Activated naive CD8-positive, alpha-beta T cell treated with anti-CD3 and anti-CD28 coated beads for 36 hours (primary cell): ENCODE results near the gene DIP2A. TPM values are rescaled to one million over a fixed set of nuclear protein-coding genes. Genes with fewer than 3 reads are reported as not detected.
"Not testable (repeated sequence)": the region's sequence is repeated elsewhere in the genome, so short reads cannot be mapped to it uniquely, and the experiment has no call there.

Experiments
- DNase-seq: peaks from one replicate; pipeline ENCODE4 v3.0.0; 2021
- H3K27ac Mint-ChIP-seq: one replicate; pipeline ENCODE4 v1.8.0; 2022; ENCODE audit warnings: mild to moderate bottlenecking, moderate library complexity, mixed read lengths
- H3K27me3 Mint-ChIP-seq: one replicate; pipeline ENCODE4 v1.8.0; 2022; ENCODE audit warnings: mild to moderate bottlenecking, mixed read lengths
- H3K36me3 Mint-ChIP-seq: one replicate; pipeline ENCODE4 v1.8.0; 2021; ENCODE audit warnings: mild to moderate bottlenecking, mixed read lengths
- H3K4me1 Mint-ChIP-seq: one replicate; pipeline ENCODE4 v1.8.0; 2021; ENCODE audit warnings: mixed read lengths
- H3K4me3 Mint-ChIP-seq: one replicate; pipeline ENCODE4 v1.8.0; 2022; ENCODE audit warnings: mild to moderate bottlenecking, moderate library complexity, mixed read lengths
- H3K9me3 Mint-ChIP-seq: one replicate; pipeline ENCODE4 v1.8.0; 2022; ENCODE audit warnings: mixed read lengths
- total RNA-seq, 2 experiments: library from RNA; stranded (reverse); gene quantifications; one replicate each; pipeline ENCODE4 v1.2.3, GENCODE V29; 2021

Gene DIP2A
- total RNA-seq, 2 experiments from 2014 or later: 19.0 to 21.2 TPM

DNA sequence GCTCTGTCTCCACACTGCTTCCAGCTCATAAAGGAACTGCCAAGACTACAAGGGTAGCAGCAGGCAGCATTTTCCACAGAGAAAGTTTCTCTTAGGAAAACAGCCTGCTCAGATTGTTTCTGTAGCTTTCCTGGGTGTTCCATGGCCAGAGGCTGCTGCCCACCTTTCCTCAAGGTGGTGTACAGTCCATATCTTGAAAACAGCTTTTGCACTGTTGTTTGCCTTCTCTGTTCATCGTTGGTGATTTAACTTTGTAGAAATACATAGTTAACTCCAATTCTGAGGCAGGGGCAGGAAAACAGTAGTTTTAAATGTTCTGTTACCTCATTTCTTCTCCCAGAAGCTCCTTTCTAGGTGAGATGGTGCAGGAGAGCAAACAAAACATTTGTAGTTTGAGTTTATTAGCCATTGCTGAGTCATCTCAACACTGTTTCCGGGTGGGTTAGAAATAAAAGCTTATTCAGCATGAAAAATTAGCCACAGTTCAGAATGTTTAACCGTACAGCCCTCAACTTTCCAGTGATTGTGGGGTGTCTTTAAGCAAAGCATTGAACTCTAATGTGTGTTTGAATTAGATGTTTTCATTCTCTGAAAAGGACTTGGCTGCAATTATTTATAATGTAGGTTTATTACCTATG is 41.7 kb downstream of the DIP2A start:
- H3K4me1 Mint-ChIP-seq: peaks cover 26% of the 10 kb centered on the region
- no peaks in the 10 kb centered on the region for H3K27me3 Mint-ChIP-seq
- H3K9me3 Mint-ChIP-seq: no peaks in the 10 kb centered on the region
- DNase-seq: no peak
- H3K4me3 Mint-ChIP-seq: no peak overlapping the region
- H3K36me3 Mint-ChIP-seq: peaks cover 3% of the 10 kb centered on the region
- peak overlapping the region; percentile 46 for H3K27ac Mint-ChIP-seq

DNA sequence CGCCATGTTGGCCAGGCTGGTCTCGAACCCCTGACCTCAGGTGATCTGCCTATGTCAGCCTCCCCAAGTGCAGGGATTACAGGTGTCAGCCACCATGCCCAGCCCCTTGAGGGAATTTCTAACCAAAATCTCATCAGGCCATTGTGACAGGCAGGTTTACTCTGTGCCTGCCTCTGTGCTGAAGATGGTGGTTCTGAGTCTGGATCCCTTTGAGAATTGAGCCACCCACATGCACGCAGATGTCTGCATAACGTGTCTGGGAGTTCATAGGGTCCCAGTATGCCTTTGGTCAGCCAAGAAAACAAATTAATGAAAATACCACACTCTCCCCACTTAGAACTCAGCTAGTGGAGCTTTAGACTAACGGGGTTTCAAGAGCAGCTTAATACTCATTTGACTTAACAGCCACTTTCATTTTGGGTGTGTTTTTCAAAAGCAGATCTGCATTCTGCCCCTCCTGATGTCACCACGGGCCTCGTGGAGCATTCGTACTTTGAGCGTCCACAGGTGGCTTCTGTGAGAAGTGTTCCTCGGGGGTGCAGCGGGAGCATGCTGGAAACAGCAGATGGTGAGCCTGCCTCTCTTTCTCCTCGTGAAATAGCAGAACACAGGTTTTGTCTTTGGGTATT is 45.3 kb downstream of the DIP2A start:
- Mint-ChIP-seq H3K4me1 (peaks cover 30% of the 10 kb centered on the region), H3K4me3 (no peak overlapping the region), H3K9me3 (no peaks in the 10 kb centered on the region), H3K36me3 (peaks cover 8% of the 10 kb centered on the region), H3K27me3 (no peaks in the 10 kb centered on the region), H3K27ac (no peak overlapping the region)
- DNase-seq: no peak

DNA sequence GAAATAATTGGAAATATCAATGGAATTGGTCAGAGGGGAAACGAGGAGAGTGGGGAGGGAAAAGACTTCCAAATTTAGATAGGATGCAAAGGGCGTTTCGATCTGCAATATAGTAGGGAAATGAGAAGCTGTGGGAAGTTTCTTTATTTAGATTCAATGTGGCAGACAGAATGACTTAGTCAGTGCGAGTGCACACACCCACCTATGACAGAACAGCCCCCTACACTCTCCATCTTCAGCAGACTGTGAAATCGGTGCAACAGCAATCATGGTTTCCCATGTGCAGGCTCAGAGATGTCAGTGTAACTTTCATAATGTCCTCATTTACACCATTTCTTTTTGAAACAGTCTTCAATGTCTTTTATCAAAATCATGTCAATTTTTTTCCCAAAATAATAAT is 46.0 kb downstream of the DIP2A start:
- Mint-ChIP-seq H3K27me3 (no peaks in the 10 kb centered on the region), H3K4me3 (no peak overlapping the region), H3K27ac (no peak overlapping the region), H3K9me3 (no peaks in the 10 kb centered on the region), H3K36me3 (peaks cover 8% of the 10 kb centered on the region), H3K4me1 (peaks cover 27% of the 10 kb centered on the region)
- no peak for DNase-seq

DNA sequence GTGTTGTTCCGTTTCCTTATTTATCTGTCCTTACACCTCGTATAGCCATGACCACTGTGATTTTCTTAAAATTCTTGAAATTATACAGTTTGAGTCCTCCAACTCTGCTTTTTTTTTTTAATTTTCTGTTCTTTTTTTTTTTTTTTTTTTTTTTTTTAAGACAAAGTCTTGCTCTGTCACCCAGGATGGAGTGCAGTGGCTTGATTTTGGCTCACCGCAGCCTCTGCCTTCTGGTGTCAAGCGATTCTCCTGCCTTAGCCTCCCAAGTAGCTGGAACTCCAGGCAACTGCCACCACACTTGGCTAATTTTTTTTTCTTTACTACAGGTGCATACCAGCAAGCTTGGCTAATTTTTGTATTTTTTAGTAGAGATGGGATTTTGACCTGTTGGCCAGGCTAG is 48.9 kb downstream of the DIP2A start:
- Mint-ChIP-seq H3K4me3 (no peak overlapping the region), H3K27ac (no peak overlapping the region), H3K36me3 (peaks cover 14% of the 10 kb centered on the region), H3K4me1 (peaks cover 14% of the 10 kb centered on the region), H3K9me3 (no peaks in the 10 kb centered on the region), H3K27me3 (no peaks in the 10 kb centered on the region)
- no peak for DNase-seq

DNA sequence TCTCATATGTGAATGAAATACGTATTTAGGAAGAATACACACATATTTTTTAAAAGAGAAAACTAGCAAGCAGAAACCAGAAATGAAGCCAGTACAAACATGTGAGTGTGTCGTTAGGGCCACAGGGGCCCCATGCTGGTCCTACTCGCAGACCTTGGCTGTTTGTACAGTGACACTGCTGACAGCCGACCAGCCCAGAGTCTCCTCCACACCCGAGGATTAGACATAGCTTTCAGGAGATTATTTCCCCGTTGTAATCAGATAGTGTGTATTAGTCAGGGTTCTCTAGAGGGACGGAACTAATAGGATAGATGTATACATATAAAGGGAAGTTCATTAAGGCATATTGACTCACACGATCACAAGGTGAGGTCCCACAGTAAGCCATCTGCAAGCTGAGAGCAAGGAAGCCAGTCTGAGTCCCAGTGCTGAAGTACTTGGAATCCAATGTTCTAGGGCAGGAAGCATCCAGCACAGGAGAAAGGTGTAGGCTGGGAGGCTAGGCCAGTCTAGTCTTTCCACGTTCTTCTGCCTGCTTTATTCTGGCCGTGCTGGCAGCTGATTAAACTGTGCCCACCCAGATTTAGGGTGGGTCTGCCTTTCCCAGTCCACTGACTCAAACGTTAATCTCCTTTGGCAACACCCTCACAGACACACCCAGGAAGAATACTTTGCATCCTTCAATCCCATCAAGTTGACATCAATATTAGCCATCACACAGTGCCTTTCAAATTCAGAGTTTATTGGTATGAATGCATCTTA is 51.2 kb downstream of the DIP2A start:
- peaks cover 18% of the 10 kb centered on the region for H3K36me3 Mint-ChIP-seq
- H3K27ac Mint-ChIP-seq: peak overlapping the region; percentile 29
- no peaks in the 10 kb centered on the region for H3K9me3 Mint-ChIP-seq
- no peaks in the 10 kb centered on the region for H3K27me3 Mint-ChIP-seq
- H3K4me1 Mint-ChIP-seq: peaks cover 9% of the 10 kb centered on the region
- no peak overlapping the region for H3K4me3 Mint-ChIP-seq
- no peak for DNase-seq

DNA sequence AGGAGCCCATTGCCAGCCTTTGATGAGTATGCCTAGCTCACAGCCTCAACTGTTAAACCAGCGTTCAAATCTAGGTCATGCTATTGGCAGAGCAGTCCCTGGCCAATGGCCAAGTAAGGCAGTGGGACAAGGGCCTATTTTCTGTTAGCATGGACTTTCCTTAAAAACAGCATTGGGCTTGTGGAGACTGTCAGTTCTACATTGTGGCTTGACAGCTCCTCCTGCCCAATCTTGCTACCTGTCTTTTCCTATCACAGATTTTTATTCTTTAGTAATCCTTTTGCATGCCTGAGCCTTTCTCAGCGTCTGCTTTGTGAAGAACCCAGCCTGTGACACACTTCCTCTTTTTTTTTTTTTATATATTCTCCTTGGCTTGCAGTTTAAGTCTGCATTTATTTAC is 56.4 kb downstream of the DIP2A start:
- peaks cover 29% of the 10 kb centered on the region for H3K36me3 Mint-ChIP-seq
- peaks cover 11% of the 10 kb centered on the region for H3K4me1 Mint-ChIP-seq
- H3K9me3 Mint-ChIP-seq: peaks cover 3% of the 10 kb centered on the region
- DNase-seq: no peak
- H3K4me3 Mint-ChIP-seq: no peak overlapping the region
- no peaks in the 10 kb centered on the region for H3K27me3 Mint-ChIP-seq
- H3K27ac Mint-ChIP-seq: no peak overlapping the region

GRCh38 chr21:46516068-46516467 is 57.4 kb downstream of the DIP2A start:
- Mint-ChIP-seq H3K27ac (no peak overlapping the region), H3K36me3 (peaks cover 27% of the 10 kb centered on the region), H3K9me3 (peaks cover 3% of the 10 kb centered on the region), H3K4me3 (no peak overlapping the region), H3K27me3 (no peaks in the 10 kb centered on the region), H3K4me1 (peaks cover 11% of the 10 kb centered on the region)
- DNase-seq: no peak

- Mint-ChIP-seq H3K4me1 (peaks cover 11% of the 10 kb centered on the region), H3K27me3 (no peaks in the 10 kb centered on the region), H3K27ac (no peak overlapping the region), H3K4me3 (no peak overlapping the region), H3K36me3 (peaks cover 27% of the 10 kb centered on the region), H3K9me3 (peaks cover 3% of the 10 kb centered on the region)
- no peak for DNase-seq
These were observed 58.7 kb downstream of the DIP2A start for GRCh38 chr21:46517361-46517760.

- no peak overlapping the region for H3K4me3 Mint-ChIP-seq
- H3K36me3 Mint-ChIP-seq: peaks cover 23% of the 10 kb centered on the region
- no peak for DNase-seq
- H3K27ac Mint-ChIP-seq: no peak overlapping the region
- peaks cover 3% of the 10 kb centered on the region for H3K9me3 Mint-ChIP-seq
- no peaks in the 10 kb centered on the region for H3K27me3 Mint-ChIP-seq
- peaks cover 11% of the 10 kb centered on the region for H3K4me1 Mint-ChIP-seq
These were observed 60.4 kb downstream of the DIP2A start for GRCh38 chr21:46518983-46519583.

- H3K27ac Mint-ChIP-seq, H3K9me3 Mint-ChIP-seq, H3K27me3 Mint-ChIP-seq, H3K4me3 Mint-ChIP-seq, DNase-seq: not testable (repeated sequence)
- peaks cover 12% of the 10 kb centered on the region for H3K36me3 Mint-ChIP-seq
- peaks cover 19% of the 10 kb centered on the region for H3K4me1 Mint-ChIP-seq
These were observed 68.7 kb downstream of the DIP2A start for GRCh38 chr21:46527393-46527792.

- no peak for DNase-seq
- H3K4me1 Mint-ChIP-seq: peaks cover 19% of the 10 kb centered on the region
- no peaks in the 10 kb centered on the region for H3K27me3 Mint-ChIP-seq
- no peak overlapping the region for H3K4me3 Mint-ChIP-seq
- H3K9me3 Mint-ChIP-seq: no peaks in the 10 kb centered on the region
- no peak overlapping the region for H3K27ac Mint-ChIP-seq
- H3K36me3 Mint-ChIP-seq: peaks cover 12% of the 10 kb centered on the region
These were observed 69.1 kb downstream of the DIP2A start for GRCh38 chr21:46527801-46528200.

GRCh38 chr21:46532080-46532479 is 73.4 kb downstream of the DIP2A start:
- no peak for DNase-seq
- no peaks in the 10 kb centered on the region for H3K27me3 Mint-ChIP-seq
- peaks cover 17% of the 10 kb centered on the region for H3K36me3 Mint-ChIP-seq
- peaks cover 19% of the 10 kb centered on the region for H3K4me1 Mint-ChIP-seq
- H3K4me3 Mint-ChIP-seq: no peak overlapping the region
- H3K9me3 Mint-ChIP-seq: no peaks in the 10 kb centered on the region
- peak overlapping the region; percentile 84 for H3K27ac Mint-ChIP-seq

GRCh38 chr21:46537026-46537425 is 78.3 kb downstream of the DIP2A start:
- Mint-ChIP-seq H3K4me1 (peaks cover 11% of the 10 kb centered on the region), H3K36me3 (peaks cover 12% of the 10 kb centered on the region), H3K27me3 (no peaks in the 10 kb centered on the region), H3K27ac (no peak overlapping the region), H3K4me3 (no peak overlapping the region), H3K9me3 (no peaks in the 10 kb centered on the region)
- no peak for DNase-seq

GRCh38 chr21:46538262-46538661 is 79.6 kb downstream of the DIP2A start:
- H3K27me3 Mint-ChIP-seq: no peaks in the 10 kb centered on the region
- no peak for DNase-seq
- peaks cover 9% of the 10 kb centered on the region for H3K4me1 Mint-ChIP-seq
- H3K27ac Mint-ChIP-seq: no peak overlapping the region
- no peaks in the 10 kb centered on the region for H3K9me3 Mint-ChIP-seq
- peaks cover 12% of the 10 kb centered on the region for H3K36me3 Mint-ChIP-seq
- no peak overlapping the region for H3K4me3 Mint-ChIP-seq
